DMS153 treated with DMSO at 0.1 percent for 48 hours (cell line): ENCODE data around the gene FRMD4A.

ENCODE experiments used
- DNase-seq: peaks from one replicate; lab custom pipeline; 2025; ENCODE audit not compliant: unreplicated experiment; lab: John Stamatoyannopoulos, UW

Gene FRMD4A

DNA sequence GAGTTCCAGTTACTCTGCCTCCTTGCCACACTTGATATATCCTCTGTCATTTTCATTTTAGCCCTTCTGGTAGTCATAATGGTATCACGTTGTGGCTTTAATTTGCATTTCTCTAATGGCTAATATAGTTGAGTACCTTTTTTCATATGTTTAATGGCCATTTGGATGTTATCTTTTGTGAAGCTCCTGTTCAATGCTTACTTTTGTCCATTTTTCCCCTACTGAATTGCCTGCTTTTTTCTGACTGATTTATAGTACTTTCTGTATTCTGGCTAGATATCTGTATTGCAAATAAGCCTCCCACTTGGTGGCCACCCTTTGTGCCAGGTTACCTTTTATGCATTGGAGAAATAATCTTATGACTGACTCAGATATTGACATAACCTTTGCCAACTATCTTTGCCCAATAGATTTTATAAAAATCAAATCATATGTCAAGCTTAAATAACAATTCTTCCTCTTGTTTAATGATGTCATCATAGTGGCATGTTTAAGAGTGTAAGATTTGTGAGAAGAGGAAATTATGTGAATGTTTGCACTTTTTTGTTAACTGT, 693.3 kb downstream of the FRMD4A start:
- DNase-seq: no peak

GRCh38 chr10:13636776-13637175, 693.9 kb downstream of the FRMD4A start:
- no peak for DNase-seq

- no peak for DNase-seq
Measured at GRCh38 chr10:13634207-13634606, 696.5 kb downstream of the FRMD4A start.

GRCh38 chr10:13633689-13634088, 697.0 kb downstream of the FRMD4A start:
- no peak for DNase-seq

DNA sequence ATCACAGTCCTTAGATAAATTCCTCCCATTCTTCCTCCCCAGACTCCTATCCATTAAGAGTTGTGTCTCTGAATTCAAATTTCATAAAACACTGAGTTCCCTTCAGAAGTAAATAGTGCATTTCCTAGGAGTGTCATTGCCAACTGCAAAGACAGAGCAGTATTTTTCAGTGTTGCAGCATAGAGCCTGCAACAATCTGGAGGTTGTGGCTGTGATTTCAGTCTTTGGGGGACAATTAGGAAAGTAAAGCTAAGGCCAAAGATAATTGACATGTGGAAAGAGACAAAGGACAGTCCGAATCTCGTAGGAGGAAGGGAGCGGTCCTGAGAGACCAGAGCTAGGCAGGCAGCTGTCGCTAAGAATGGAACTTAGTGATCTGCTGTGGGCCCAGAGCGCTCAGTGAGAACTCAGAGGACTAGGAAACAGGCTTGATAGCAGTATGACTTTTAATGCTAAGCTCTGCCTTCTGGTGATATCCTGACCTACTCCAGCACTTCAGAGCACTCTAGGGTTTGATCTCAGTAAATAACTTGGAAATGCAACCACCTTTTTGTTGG, 697.8 kb downstream of the FRMD4A start:
- DNase-seq: no peak

DNA sequence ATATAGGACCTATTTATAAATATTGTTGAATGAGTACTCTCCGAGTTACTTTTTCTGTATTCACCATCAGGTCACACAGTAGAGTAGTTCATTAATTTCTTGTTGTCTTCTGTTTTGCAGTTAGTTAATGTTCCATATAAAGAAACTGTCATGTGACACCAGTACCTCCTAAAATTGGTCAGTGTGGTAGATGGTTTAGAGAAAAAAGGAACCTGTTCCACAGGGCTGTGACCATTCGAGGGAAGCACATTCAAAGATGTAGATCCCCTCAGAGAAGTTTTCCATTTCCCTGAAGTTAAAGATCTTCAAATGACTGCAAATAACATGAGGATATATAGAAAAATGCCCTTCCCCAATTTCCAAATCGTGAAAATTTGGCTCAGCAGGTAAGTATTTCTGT, 698.3 kb downstream of the FRMD4A start:
- DNase-seq: no peak

GRCh38 chr10:13631594-13631993, 699.1 kb downstream of the FRMD4A start:
- no peak for DNase-seq

GRCh38 chr10:13630231-13630630, 700.5 kb downstream of the FRMD4A start:
- no peak for DNase-seq

GRCh38 chr10:13629116-13629515, 701.6 kb downstream of the FRMD4A start:
- no peak for DNase-seq

DNA sequence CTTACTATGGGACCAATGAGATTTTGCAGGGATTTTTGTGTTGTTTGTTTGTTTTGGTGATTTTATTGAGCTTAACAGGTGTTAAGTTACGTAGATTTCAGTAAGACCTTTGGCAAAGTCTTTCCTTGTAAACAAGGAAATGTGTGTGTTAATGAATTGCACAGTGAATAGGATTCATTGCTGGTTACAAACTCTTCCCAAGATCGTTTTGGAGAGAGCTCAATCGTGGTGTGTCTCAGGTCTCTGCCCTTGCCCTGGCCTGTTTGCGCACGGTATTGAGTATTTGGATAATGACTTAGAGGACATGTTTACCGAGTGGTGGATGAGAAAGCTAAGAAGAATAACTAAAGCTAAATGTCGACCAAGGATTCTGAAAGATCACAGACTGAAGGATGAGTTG, 702.1 kb downstream of the FRMD4A start:
- DNase-seq: no peak

DNA sequence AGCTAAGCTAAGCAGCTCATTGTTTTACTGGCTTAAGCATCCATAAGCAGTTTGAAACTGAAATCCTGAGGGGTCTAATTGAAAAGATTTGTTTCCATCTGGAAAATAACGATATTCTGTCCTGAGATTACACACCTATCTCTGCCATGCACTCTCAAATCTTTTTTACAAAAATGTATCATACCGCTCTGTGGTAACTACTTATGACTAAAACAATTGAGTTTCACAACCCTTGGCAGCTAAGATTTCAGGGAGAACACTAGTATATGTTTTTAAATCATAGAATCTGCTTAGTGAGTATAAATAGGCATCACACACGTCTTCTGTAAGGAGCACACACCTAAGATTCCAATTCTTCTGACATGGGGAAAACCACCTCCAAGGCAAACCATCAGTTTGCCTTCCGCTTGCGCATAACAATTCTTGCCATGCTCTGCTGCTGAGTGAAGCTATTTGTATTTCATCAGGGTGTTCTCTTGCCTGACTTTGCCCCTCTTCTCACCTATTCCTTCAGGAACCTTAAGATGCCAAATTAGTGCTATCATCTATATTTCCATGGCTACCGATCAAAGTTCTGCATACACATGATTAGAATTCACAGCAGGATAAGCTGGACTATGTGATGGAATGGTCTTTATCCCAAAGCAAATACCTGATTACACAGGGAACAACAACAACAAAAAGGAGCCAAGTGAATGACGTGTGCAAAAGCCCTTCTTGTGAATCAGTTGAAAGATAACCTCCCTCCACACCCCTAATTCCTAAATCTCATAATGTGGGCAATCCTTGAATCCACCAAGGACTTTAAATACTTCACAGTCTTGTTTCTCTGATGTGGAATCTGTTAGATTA, 703.0 kb downstream of the FRMD4A start:
- DNase-seq: no peak

- no peak for DNase-seq
Measured at GRCh38 chr10:13624630-13625029, 706.1 kb downstream of the FRMD4A start.

GRCh38 chr10:13621931-13622330, 708.8 kb downstream of the FRMD4A start:
- DNase-seq: no peak

DNA sequence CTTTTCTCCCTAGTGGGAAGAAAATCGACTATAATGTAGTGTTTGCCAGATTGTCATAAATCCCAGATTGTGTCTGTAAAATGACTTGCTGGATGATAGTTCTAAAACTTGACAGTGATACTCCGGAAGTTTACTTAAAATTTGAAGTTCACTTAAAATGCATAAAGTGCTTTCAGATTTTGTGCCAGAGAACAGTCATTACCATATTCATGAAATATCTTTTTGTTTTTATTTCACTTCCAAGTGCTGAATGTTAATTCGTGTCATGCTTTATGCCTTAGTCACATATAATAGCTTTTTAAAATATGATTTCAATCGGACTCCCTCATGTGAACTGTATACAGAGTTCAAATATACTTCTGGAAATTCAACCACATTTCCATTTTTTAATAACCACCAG, 713.6 kb downstream of the FRMD4A start:
- DNase-seq: no peak

GRCh38 chr10:13615650-13616300, 714.9 kb downstream of the FRMD4A start:
- DNase-seq: no peak

GRCh38 chr10:13614530-13615332, 716.0 kb downstream of the FRMD4A start:
- DNase-seq: no peak

DNA sequence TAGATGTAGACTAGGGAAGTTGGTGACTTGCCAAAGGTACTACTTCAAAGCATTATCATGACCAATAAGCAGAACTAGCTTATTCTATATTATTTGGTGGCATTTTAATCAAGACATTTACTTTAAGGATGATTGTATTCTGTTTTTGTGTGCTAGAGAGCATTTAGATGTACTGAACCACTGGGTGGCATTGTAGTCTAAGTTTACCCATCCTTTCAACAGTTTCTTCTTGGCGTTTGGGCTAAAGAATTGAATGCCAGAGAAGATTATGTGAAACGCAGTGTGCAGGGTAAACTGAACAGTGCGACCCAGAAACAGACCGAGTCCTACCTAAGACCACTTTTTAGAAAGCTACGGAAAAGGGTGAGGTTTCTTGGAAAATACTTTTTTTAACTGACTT, 717.2 kb downstream of the FRMD4A start:
- no peak for DNase-seq

DNA sequence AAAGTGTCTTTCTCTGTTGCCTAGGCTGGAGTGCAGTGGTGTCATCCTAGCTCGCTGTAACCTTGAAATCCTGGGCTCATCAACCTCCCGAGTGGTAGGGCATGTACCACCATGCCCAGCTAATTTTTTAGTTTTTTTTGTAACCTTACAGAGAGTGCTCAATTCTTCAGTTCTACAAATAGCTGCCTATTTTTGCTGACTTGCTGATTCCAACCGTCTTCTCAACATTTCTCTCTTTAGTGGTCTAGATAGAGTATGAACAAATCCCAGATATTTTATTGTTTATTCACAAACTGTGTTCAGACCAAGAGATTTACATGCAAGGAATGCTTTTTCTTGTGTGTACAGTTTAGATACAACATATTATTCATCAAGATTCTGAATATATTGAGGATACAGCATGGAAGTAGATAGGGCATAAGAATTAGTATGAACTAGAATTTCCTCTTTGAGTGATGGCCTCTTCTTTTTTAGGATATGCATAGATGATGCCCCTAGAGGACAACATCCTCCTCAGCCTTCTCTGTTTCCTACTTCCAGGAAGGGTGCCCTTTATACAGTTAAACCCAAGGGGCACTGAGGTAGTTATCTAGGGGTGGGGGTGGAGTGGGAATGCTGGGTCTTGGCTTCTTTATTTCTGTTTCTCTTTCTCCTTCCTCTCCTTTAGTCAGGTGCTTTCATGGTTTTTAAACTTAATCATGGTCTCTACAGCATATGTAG, 717.9 kb downstream of the FRMD4A start:
- DNase-seq: no peak

GRCh38 chr10:13608246-13608853, 722.4 kb downstream of the FRMD4A start:
- DNase-seq: no peak
